K562 treated with DMSO at 1 percent for 4 hours (cell line): ENCODE data around the gene TWIST1. TPM values are rescaled to one million over a fixed set of nuclear protein-coding genes. Genes with fewer than 3 reads are reported as not detected.

Experiments used
- total RNA-seq: library from RNA; unstranded; fragments of 300-600 nt; gene quantifications from 2 replicates; pipeline ENCODE4 v1.2.3, GENCODE V29; 2022; ENCODE audit not compliant: insufficient read depth

Gene TWIST1
- total RNA-seq: 0.40 TPM in 1 of 2 replicates, not detected in the other

DNA sequence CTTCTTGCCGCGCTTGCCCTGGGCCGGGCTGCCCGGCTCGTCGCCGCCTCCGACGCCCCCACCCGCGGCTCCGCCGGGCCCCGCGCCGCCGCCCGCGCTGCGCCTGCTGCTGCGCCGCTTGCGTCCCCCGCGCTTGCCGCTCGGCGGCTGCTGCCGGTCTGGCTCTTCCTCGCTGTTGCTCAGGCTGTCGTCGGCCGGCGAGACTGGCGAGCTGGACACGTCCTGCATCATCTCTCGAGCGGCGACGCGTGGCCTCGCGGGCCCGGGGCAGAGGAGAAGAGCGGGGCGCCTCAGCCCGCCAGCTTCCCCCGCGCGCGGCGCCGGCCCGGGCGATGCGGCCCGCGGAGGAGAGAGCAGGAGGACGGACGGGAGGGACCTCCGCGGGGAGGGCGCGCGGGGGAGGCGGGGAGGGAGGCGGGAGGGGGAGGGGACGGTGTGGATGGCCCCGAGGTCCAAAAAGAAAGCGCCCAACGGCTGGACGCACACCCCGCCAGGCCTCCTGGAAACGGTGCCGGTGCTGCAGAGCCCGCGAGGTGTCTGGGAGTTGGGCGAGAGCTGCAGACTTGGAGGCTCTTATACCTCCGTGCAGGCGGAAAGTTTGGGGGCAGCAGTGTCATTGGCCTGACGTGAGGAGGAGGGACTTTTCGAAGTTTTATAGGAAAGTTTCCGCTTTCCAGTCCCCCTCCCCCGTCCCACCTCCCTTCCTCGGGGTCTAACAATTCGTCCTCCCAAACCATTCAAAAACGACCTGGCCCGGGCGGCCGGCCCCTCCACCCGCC lies at the start of gene TWIST1:
TSS of gene TWIST1 (minus strand) at position 546 of the 779 bp plus-strand sequence. CDS start at position 231, 315 bp downstream.

GRCh38 chr7:19144661-19145433 lies 27.4 kb upstream of the TWIST1 start, which contains the start of gene FERD3L:
TSS of gene FERD3L (minus strand) at chr7:19145421. CDS start at chr7:19145362, 59 bp downstream.

Other genes with a start within 250 kb of the TWIST1 start
- gene FERD3L, start 27.8 kb upstream of the TWIST1 start, total RNA-seq: not detected in 2 replicates